ENCODE results near the gene CHRDL2. TPM values are rescaled to one million over a fixed set of nuclear protein-coding genes. Genes with fewer than 3 reads are reported as not detected.
"Not testable (repeated sequence)": the region's sequence is repeated elsewhere in the genome, so short reads cannot be mapped to it uniquely, and the experiment has no call there.

Gene CHRDL2
- 1.9 TPM in 1 of 2 replicates, not detected in the other for total RNA-seq

GRCh38 chr11:74731301-74732094 is at the start of gene CHRDL2:
Gene CHRDL2 (minus strand): TSS chr11:74731426. CDS start chr11:74730888, 538 bp downstream.
- peak; percentile 60 for DNase-seq

GRCh38 chr11:74780248-74781005 is 49.2 kb upstream of the CHRDL2 start:
- DNase-seq: no peak

GRCh38 chr11:74778581-74778980 is 47.4 kb upstream of the CHRDL2 start:
- DNase-seq: no peak

- no peak for DNase-seq
Measured at GRCh38 chr11:74777877-74778276, 46.7 kb upstream of the CHRDL2 start.

- DNase-seq: no peak
Measured at GRCh38 chr11:74777038-74777437, 45.8 kb upstream of the CHRDL2 start.

GRCh38 chr11:74776546-74776945 is 45.3 kb upstream of the CHRDL2 start:
- no peak for DNase-seq

GRCh38 chr11:74775762-74776161 is 44.5 kb upstream of the CHRDL2 start:
- DNase-seq: no peak

GRCh38 chr11:74773476-74773875 is 42.2 kb upstream of the CHRDL2 start:
- DNase-seq: no peak

- no peak for DNase-seq
Measured at GRCh38 chr11:74771139-74771538, 39.9 kb upstream of the CHRDL2 start.

GRCh38 chr11:74770456-74770855 is 39.2 kb upstream of the CHRDL2 start:
- peak; percentile 76 for DNase-seq

GRCh38 chr11:74769055-74769707 is 38.0 kb upstream of the CHRDL2 start:
- DNase-seq: no peak

- not testable (repeated sequence) for DNase-seq
Measured at GRCh38 chr11:74768172-74768651, 37.0 kb upstream of the CHRDL2 start.

- DNase-seq: no peak
Measured at GRCh38 chr11:74766905-74767304, 35.7 kb upstream of the CHRDL2 start.

- DNase-seq: no peak
Measured at GRCh38 chr11:74756571-74756970, 25.3 kb upstream of the CHRDL2 start.

GRCh38 chr11:74755395-74755995 is 24.3 kb upstream of the CHRDL2 start:
- peak; percentile 56 for DNase-seq

GRCh38 chr11:74754507-74755252 is 23.5 kb upstream of the CHRDL2 start:
- DNase-seq: peak; percentile 91

- DNase-seq: no peak
Measured at GRCh38 chr11:74751303-74751702, 20.1 kb upstream of the CHRDL2 start.

GRCh38 chr11:74750598-74750997 is 19.4 kb upstream of the CHRDL2 start:
- not testable (repeated sequence) for DNase-seq

GRCh38 chr11:74749965-74750296 is 18.7 kb upstream of the CHRDL2 start:
- DNase-seq: no peak

GRCh38 chr11:74749127-74749964 is 18.1 kb upstream of the CHRDL2 start:
- DNase-seq: peak; percentile 68
